ENCODE measurements around the gene UCHL1. TPM values are rescaled to one million over a fixed set of nuclear protein-coding genes. Genes with fewer than 3 reads are reported as not detected.

UCHL1 gene
- total and polyA plus RNA-seq, 3 experiments from 2014 or later, result 0.75 to 0.83 TPM; not detected in 1

DNA sequence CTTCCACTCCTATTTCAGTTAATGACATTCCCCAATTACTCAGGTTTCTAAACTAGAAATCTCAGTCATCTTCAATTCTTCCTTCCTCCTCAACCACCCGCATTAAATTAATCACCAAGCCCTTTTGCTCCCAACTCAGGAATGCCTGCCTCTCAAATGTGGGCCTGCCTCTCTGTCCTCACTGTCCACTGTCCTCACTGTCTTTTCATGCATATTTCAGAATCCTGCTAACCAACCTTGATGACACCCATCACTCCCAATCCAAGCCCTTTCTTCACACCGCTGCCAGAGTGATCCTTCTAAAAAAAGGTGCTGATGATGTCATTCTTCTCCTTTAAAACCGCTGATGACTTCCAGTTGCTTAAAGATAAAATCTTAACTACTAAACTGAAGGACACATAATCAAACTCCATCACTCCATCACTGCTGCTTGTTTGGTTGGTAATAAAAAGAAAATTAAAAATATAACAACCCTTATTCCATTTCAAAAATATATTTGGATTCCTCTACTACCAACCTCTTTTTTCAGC lies 37.2 kb upstream of the UCHL1 start:
- H3K27ac Mint-ChIP-seq, result no peak overlapping the region
- Histone ChIP-seq H3K4me3 (ENCODE audit: low read length) (no peak overlapping the region), H3K9me3 (ENCODE audit: low read length) (no peaks in the 10 kb centered on the region), H3K27ac (ENCODE audit: low read depth, low read length) (no peak overlapping the region), H3K36me3 (ENCODE audit: insufficient read depth, low read length) (no peaks in the 10 kb centered on the region), H3K4me1 (ENCODE audit: insufficient read depth, low read length) (no peaks in the 10 kb centered on the region), H3K27me3 (ENCODE audit: insufficient read depth, low read length, poor library complexity, severe bottlenecking) (peaks cover 5% of the 10 kb centered on the region)
- peaks cover 28 to 49% of the 10 kb centered on the region in 2 donors for H3K27me3 Mint-ChIP-seq
- peaks cover 12 to 21% (median 18%) of the 10 kb centered on the region in 3 donors for H3K4me1 Mint-ChIP-seq
- H3K4me3 Mint-ChIP-seq, result no peak overlapping the region
- no peak for DNase-seq
- ChIA-PET POLR2A (no interaction called here), CTCF (no interaction called here)
- peaks cover 0 to 5% (median 0%) of the 10 kb centered on the region in 3 donors for H3K36me3 Mint-ChIP-seq
- H3K9me3 Mint-ChIP-seq, result peaks cover 0 to 5% (median 0%) of the 10 kb centered on the region in 5 donors

GRCh38 chr4:41221850-41222645 lies 34.7 kb upstream of the UCHL1 start:
- ChIA-PET CTCF (no interaction called here), POLR2A (no interaction called here)
- no peaks in the 10 kb centered on the region for H3K27me3 ChIP-seq (ENCODE audit: insufficient read depth, low read length, poor library complexity, severe bottlenecking)
- Mint-ChIP-seq H3K9me3 (peaks cover 0 to 6% (median 0%) of the 10 kb centered on the region in 5 donors), H3K36me3 (peaks cover 0 to 1% (median 0%) of the 10 kb centered on the region in 3 donors), H3K4me1 (peaks cover under 1 to 2% (median 1%) of the 10 kb centered on the region in 3 donors), H3K27me3 (peaks cover 10 to 31% of the 10 kb centered on the region in 2 donors), H3K27ac (no peak overlapping the region), H3K4me3 (no peak overlapping the region)
- DNase-seq, result no peak
- no peaks in the 10 kb centered on the region for H3K36me3 ChIP-seq (ENCODE audit: insufficient read depth, low read length)
- H3K4me3 ChIP-seq (ENCODE audit: low read length), result no peak overlapping the region
- no peaks in the 10 kb centered on the region for H3K9me3 ChIP-seq (ENCODE audit: low read length)
- no peak overlapping the region for H3K27ac ChIP-seq (ENCODE audit: low read depth, low read length)
- H3K4me1 ChIP-seq (ENCODE audit: insufficient read depth, low read length), result no peaks in the 10 kb centered on the region

- no peaks in the 10 kb centered on the region for H3K36me3 Mint-ChIP-seq
- H3K9me3 Mint-ChIP-seq, result peaks cover 0 to 8% (median 0%) of the 10 kb centered on the region in 5 donors
- H3K27ac Mint-ChIP-seq, result no peak overlapping the region
- Histone ChIP-seq H3K36me3 (ENCODE audit: insufficient read depth, low read length) (no peaks in the 10 kb centered on the region), H3K27ac (ENCODE audit: low read depth, low read length) (no peak overlapping the region), H3K4me1 (ENCODE audit: insufficient read depth, low read length) (no peaks in the 10 kb centered on the region), H3K9me3 (ENCODE audit: low read length) (no peaks in the 10 kb centered on the region), H3K4me3 (ENCODE audit: low read length) (no peak overlapping the region), H3K27me3 (ENCODE audit: insufficient read depth, low read length, poor library complexity, severe bottlenecking) (no peaks in the 10 kb centered on the region)
- ChIA-PET CTCF (no interaction called here), POLR2A (no interaction called here)
- DNase-seq, result no peak
- H3K27me3 Mint-ChIP-seq, result peaks cover 0 to 12% of the 10 kb centered on the region in 2 donors
- no peak overlapping the region for H3K4me3 Mint-ChIP-seq
- H3K4me1 Mint-ChIP-seq, result no peaks in the 10 kb centered on the region
Measured at GRCh38 chr4:41227902-41228301, 28.8 kb upstream of the UCHL1 start.

- CTCF ChIA-PET, result no interaction called here
- H3K9me3 Mint-ChIP-seq, result peaks cover 0 to 2% (median 0%) of the 10 kb centered on the region in 5 donors
- H3K36me3 ChIP-seq (ENCODE audit: insufficient read depth, low read length), result no peaks in the 10 kb centered on the region
Measured at GRCh38 chr4:41232406-41232805, 24.3 kb upstream of the UCHL1 start.

DNA sequence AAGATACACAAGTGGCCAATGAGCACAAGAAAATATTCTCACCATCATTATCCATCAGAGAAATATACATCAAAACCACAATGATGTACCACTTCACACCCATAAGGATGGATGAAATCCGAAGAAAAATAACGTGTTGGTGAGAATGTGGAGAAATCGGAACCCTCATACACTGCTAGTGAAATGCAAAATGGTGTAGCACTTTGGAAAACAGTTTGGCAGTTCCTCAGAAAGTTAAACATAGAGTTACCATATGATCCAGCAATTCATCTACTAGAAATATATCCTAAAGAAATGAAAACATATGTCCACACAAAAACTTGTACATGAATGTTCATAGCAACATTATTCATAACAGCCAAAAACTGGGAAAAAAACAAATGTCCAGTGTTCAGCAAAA lies 23.9 kb upstream of the UCHL1 start:
- no peak for DNase-seq
- H3K4me1 Mint-ChIP-seq, result no peaks in the 10 kb centered on the region
- Histone ChIP-seq H3K27me3 (ENCODE audit: insufficient read depth, low read length, poor library complexity, severe bottlenecking) (no peaks in the 10 kb centered on the region), H3K4me3 (ENCODE audit: low read length) (no peak overlapping the region), H3K4me1 (ENCODE audit: insufficient read depth, low read length) (no peaks in the 10 kb centered on the region), H3K9me3 (ENCODE audit: low read length) (no peaks in the 10 kb centered on the region), H3K27ac (ENCODE audit: low read depth, low read length) (no peak overlapping the region), H3K36me3 (ENCODE audit: insufficient read depth, low read length) (no peaks in the 10 kb centered on the region)
- peaks cover 0 to under 1% of the 10 kb centered on the region in 2 donors for H3K27me3 Mint-ChIP-seq
- H3K36me3 Mint-ChIP-seq, result no peaks in the 10 kb centered on the region
- ChIA-PET CTCF (no interaction called here), POLR2A (no interaction called here)
- H3K4me3 Mint-ChIP-seq, result no peak overlapping the region
- peaks cover 0 to 4% (median 0%) of the 10 kb centered on the region in 5 donors for H3K9me3 Mint-ChIP-seq
- no peak overlapping the region for H3K27ac Mint-ChIP-seq

More at GRCh38 chr4:41232406-41232805, 24.3 kb upstream of the UCHL1 start:
- H3K4me1 Mint-ChIP-seq, result no peaks in the 10 kb centered on the region
- H3K4me1 ChIP-seq (ENCODE audit: insufficient read depth, low read length), result no peaks in the 10 kb centered on the region
- peaks cover 0 to 3% of the 10 kb centered on the region in 2 donors for H3K27me3 Mint-ChIP-seq
- H3K27me3 ChIP-seq (ENCODE audit: insufficient read depth, low read length, poor library complexity, severe bottlenecking), result no peaks in the 10 kb centered on the region
- no peak overlapping the region for H3K27ac ChIP-seq (ENCODE audit: low read depth, low read length)
- no peaks in the 10 kb centered on the region for H3K36me3 Mint-ChIP-seq
- H3K4me3 ChIP-seq (ENCODE audit: low read length), result no peak overlapping the region
- DNase-seq, result no peak
- no peak overlapping the region for H3K27ac Mint-ChIP-seq
- H3K4me3 Mint-ChIP-seq, result no peak overlapping the region
- no peaks in the 10 kb centered on the region for H3K9me3 ChIP-seq (ENCODE audit: low read length)
- POLR2A ChIA-PET, result no interaction called here

- Histone ChIP-seq H3K4me1 (ENCODE audit: insufficient read depth, low read length) (no peaks in the 10 kb centered on the region), H3K27ac (ENCODE audit: low read depth, low read length) (no peak overlapping the region), H3K9me3 (ENCODE audit: low read length) (no peaks in the 10 kb centered on the region), H3K36me3 (ENCODE audit: insufficient read depth, low read length) (no peaks in the 10 kb centered on the region), H3K4me3 (ENCODE audit: low read length) (no peak overlapping the region), H3K27me3 (ENCODE audit: insufficient read depth, low read length, poor library complexity, severe bottlenecking) (no peaks in the 10 kb centered on the region)
- ChIA-PET CTCF (no interaction called here), POLR2A (no interaction called here)
- Mint-ChIP-seq H3K27me3 (no peaks in the 10 kb centered on the region), H3K4me3 (no peak overlapping the region), H3K27ac (no peak overlapping the region), H3K4me1 (no peaks in the 10 kb centered on the region), H3K36me3 (no peaks in the 10 kb centered on the region), H3K9me3 (peaks cover 0 to 4% (median 0%) of the 10 kb centered on the region in 5 donors)
- no peak for DNase-seq
Measured at GRCh38 chr4:41236032-41236431, 20.7 kb upstream of the UCHL1 start.

GRCh38 chr4:41236508-41236907 lies 20.2 kb upstream of the UCHL1 start:
- H3K9me3 Mint-ChIP-seq, result peaks cover 0 to 4% (median 0%) of the 10 kb centered on the region in 5 donors
- POLR2A ChIA-PET, result no interaction called here
- H3K27me3 ChIP-seq (ENCODE audit: insufficient read depth, low read length, poor library complexity, severe bottlenecking), result no peaks in the 10 kb centered on the region
- H3K27ac Mint-ChIP-seq, result no peak overlapping the region
- no peaks in the 10 kb centered on the region for H3K9me3 ChIP-seq (ENCODE audit: low read length)
- H3K4me1 Mint-ChIP-seq, result no peaks in the 10 kb centered on the region
- no peak for DNase-seq
- H3K27ac ChIP-seq (ENCODE audit: low read depth, low read length), result no peak overlapping the region
- CTCF ChIA-PET, result no interaction called here
- no peaks in the 10 kb centered on the region for H3K36me3 ChIP-seq (ENCODE audit: insufficient read depth, low read length)
- no peak overlapping the region for H3K4me3 Mint-ChIP-seq
- no peaks in the 10 kb centered on the region for H3K27me3 Mint-ChIP-seq
- H3K4me1 ChIP-seq (ENCODE audit: insufficient read depth, low read length), result no peaks in the 10 kb centered on the region
- H3K36me3 Mint-ChIP-seq, result no peaks in the 10 kb centered on the region
- no peak overlapping the region for H3K4me3 ChIP-seq (ENCODE audit: low read length)

- Histone ChIP-seq H3K4me3 (ENCODE audit: low read length) (no peak overlapping the region), H3K4me1 (ENCODE audit: insufficient read depth, low read length) (no peaks in the 10 kb centered on the region)
- CTCF ChIA-PET, result no interaction called here
Measured at GRCh38 chr4:41241919-41242318, 14.8 kb upstream of the UCHL1 start.

More at GRCh38 chr4:41241919-41242318, 14.8 kb upstream of the UCHL1 start:
- no peaks in the 10 kb centered on the region for H3K27me3 Mint-ChIP-seq
- H3K4me3 Mint-ChIP-seq, result no peak overlapping the region
- DNase-seq, result no peak
- H3K27ac ChIP-seq (ENCODE audit: low read depth, low read length), result no peak overlapping the region
- H3K9me3 Mint-ChIP-seq, result peaks cover 0 to 9% (median 0%) of the 10 kb centered on the region in 5 donors
- no peaks in the 10 kb centered on the region for H3K36me3 Mint-ChIP-seq
- H3K9me3 ChIP-seq (ENCODE audit: low read length), result no peaks in the 10 kb centered on the region
- H3K4me1 Mint-ChIP-seq, result no peaks in the 10 kb centered on the region
- H3K27ac Mint-ChIP-seq, result no peak overlapping the region
- POLR2A ChIA-PET, result no interaction called here
- H3K36me3 ChIP-seq (ENCODE audit: insufficient read depth, low read length), result no peaks in the 10 kb centered on the region
- H3K27me3 ChIP-seq (ENCODE audit: insufficient read depth, low read length, poor library complexity, severe bottlenecking), result no peaks in the 10 kb centered on the region
